H1 (cell line): ENCODE measurements around the gene SPATS2L. TPM values are rescaled to one million over a fixed set of nuclear protein-coding genes. Genes with fewer than 3 reads are reported as not detected.

Source experiments
- CTCF ChIA-PET: fragments of 300-600 bp; sonication (Branson Sonifier 250); formaldehyde crosslinking; loops from one replicate; lab custom pipeline; 2021; ENCODE audit not compliant: partially characterized antibody; lab: Charles Lee
- POLR2A ChIA-PET: fragments of 300-600 bp; sonication (Branson Sonifier 250); formaldehyde crosslinking; loops from one replicate; lab custom pipeline; 2021; ENCODE audit warnings: inconsistent platforms; ENCODE audit not compliant: partially characterized antibody; lab: Charles Lee
- DNase-seq, 2 experiments: peaks; one replicate each; pipeline versions ENCODE4 v3.0.0 to v3.0.0-alpha.2; 2010 to 2022; ENCODE audit warnings: low spot score in 2 of 2, low read depth in 1 of 2, mixed read lengths in 1 of 2
- FAIRE-seq: peaks from 2 replicates; lab custom pipeline; 2011; peaks lifted over from hg19 to GRCh38; lab: Jason Lieb, UNC
- H2AFZ ChIP-seq: 2 replicates; pipeline ENCODE4 v1.8.1; 2012; ENCODE audit warnings: low read length, inconsistent platforms
- H2AK5ac ChIP-seq: 2 replicates; pipeline ENCODE4 v1.6.1; 2013; ENCODE audit warnings: low read depth, low read length
- H2BK120ac ChIP-seq: replicated peaks from 2 replicates; pipeline ENCODE3; 2013; ENCODE audit warnings: low read depth, low read length, inconsistent platforms
- H2BK12ac ChIP-seq: 2 replicates; pipeline ENCODE4 v1.6.1; 2013; ENCODE audit warnings: low read depth, low read length
- H2BK15ac ChIP-seq: 2 replicates; pipeline ENCODE4 v1.6.1; 2013; ENCODE audit warnings: low read length
- H2BK20ac ChIP-seq: 2 replicates; pipeline ENCODE4 v1.6.1; 2013; ENCODE audit warnings: low read length
- H2BK5ac ChIP-seq: 2 replicates; pipeline ENCODE4 v1.6.1; 2013; ENCODE audit warnings: low read depth, low read length
- H3K14ac ChIP-seq: 2 replicates; pipeline ENCODE4 v1.6.1; 2013; ENCODE audit warnings: inconsistent platforms; ENCODE audit not compliant: insufficient read length
- H3K18ac ChIP-seq: 2 replicates; pipeline ENCODE4 v1.6.1; 2013; ENCODE audit warnings: low read length; ENCODE audit errors: extremely low read depth
- H3K23ac ChIP-seq: 2 replicates; pipeline ENCODE4 v1.6.1; 2013; ENCODE audit warnings: inconsistent platforms; ENCODE audit not compliant: insufficient read length
- H3K23me2 ChIP-seq: 2 replicates; pipeline ENCODE4 v1.6.1; 2013; ENCODE audit warnings: low read depth, low read length
- H3K27ac ChIP-seq: 2 replicates; pipeline ENCODE4 v1.6.1; 2011; ENCODE audit warnings: low read depth, low read length, inconsistent platforms
- H3K27me3 ChIP-seq, 4 experiments: replicated peaks in 1 of 4; 1 replicate in 1 of 4; 2 replicates in 3 of 4; pipeline versions ENCODE4 v1.6.1 to v1.8.1; 2011 to 2013; ENCODE audit warnings: low read length in 3 of 4, mild to moderate bottlenecking in 3 of 4, inconsistent platforms in 2 of 4, mixed read lengths in 2 of 4, moderate library complexity in 1 of 4; ENCODE audit not compliant: control insufficient read depth in 3 of 4, insufficient read depth in 3 of 4; ENCODE audit errors: extremely low read depth in 1 of 4
- H3K36me3 ChIP-seq, 4 experiments: 2 replicates each; pipeline versions ENCODE4 v1.6.1 to v1.8.1; 2011 to 2013; ENCODE audit warnings: mild to moderate bottlenecking in 4 of 4, low read length in 3 of 4, moderate library complexity in 2 of 4, control low read depth in 1 of 4, inconsistent platforms in 1 of 4; ENCODE audit not compliant: insufficient read depth in 4 of 4, control insufficient read depth in 2 of 4
- H3K4ac ChIP-seq: replicated peaks from 2 replicates; pipeline ENCODE3; 2013; ENCODE audit warnings: low read length, low read depth, mixed read lengths, inconsistent platforms; ENCODE audit not compliant: insufficient read length
- H3K4me1 ChIP-seq, 4 experiments: replicated peaks in 1 of 4; 1 replicate in 1 of 4; 2 replicates in 3 of 4; pipeline versions ENCODE4 v1.6.1 to v1.8.1; 2011 to 2013; ENCODE audit warnings: low read length in 3 of 4, inconsistent platforms in 2 of 4, mixed read lengths in 1 of 4; ENCODE audit not compliant: insufficient read depth in 4 of 4, control insufficient read depth in 3 of 4
- H3K4me2 ChIP-seq, 2 experiments: 2 replicates each; pipeline versions ENCODE4 v1.6.1 to v1.8.1; 2011 to 2013; ENCODE audit warnings: low read depth in 2 of 2, low read length in 2 of 2, control low read depth in 1 of 2, inconsistent platforms in 1 of 2, mild to moderate bottlenecking in 1 of 2; ENCODE audit not compliant: insufficient read depth in 1 of 2
- H3K4me3 ChIP-seq, 4 experiments: fragments of 200-600, 300-600 bp in 1 of 4; sonication (generic), shearing (Covaris generic), sonication (Bioruptor Twin) in 1 of 4; 2 replicates each; pipeline versions ENCODE4 v1.5.1 to v1.8.1; 2011 to 2016; ENCODE audit warnings: low read length in 4 of 4, low read depth in 3 of 4, control low read depth in 2 of 4, inconsistent platforms in 2 of 4, mild to moderate bottlenecking in 2 of 4, mixed read lengths in 1 of 4, moderate library complexity in 1 of 4; ENCODE audit not compliant: insufficient read depth in 2 of 4; ENCODE audit errors: extremely low read depth in 1 of 4
- H3K56ac ChIP-seq: replicated peaks from 2 replicates; pipeline ENCODE3; 2013; ENCODE audit warnings: low read depth, mild to moderate bottlenecking, mixed read lengths, low read length, inconsistent platforms; ENCODE audit not compliant: insufficient read length
- H3K79me1 ChIP-seq: 2 replicates; pipeline ENCODE4 v1.6.1; 2013; ENCODE audit warnings: low read depth, low read length, control low read depth
- H3K79me2 ChIP-seq, 2 experiments: 2 replicates each; pipeline versions ENCODE4 v1.6.1 to v1.8.1; 2012 to 2013; ENCODE audit warnings: low read length in 2 of 2, mild to moderate bottlenecking in 2 of 2, inconsistent platforms in 1 of 2; ENCODE audit not compliant: insufficient read depth in 2 of 2, control insufficient read depth in 1 of 2
- H3K9ac ChIP-seq, 4 experiments: replicated peaks in 1 of 4; 1 replicate in 1 of 4; 2 replicates in 3 of 4; pipeline versions ENCODE4 v1.6.1 to v1.8.1; 2011 to 2013; ENCODE audit warnings: low read depth in 3 of 4, low read length in 3 of 4, control low read depth in 2 of 4, mild to moderate bottlenecking in 2 of 4, moderate library complexity in 2 of 4, inconsistent platforms in 1 of 4; ENCODE audit errors: extremely low read depth in 1 of 4
- H3K9me3 ChIP-seq, 2 experiments: 2 replicates each; pipeline versions ENCODE4 v1.6.1 to v1.8.1; 2012 to 2013; ENCODE audit warnings: mild to moderate bottlenecking in 2 of 2, moderate library complexity in 2 of 2, control low read depth in 1 of 2, inconsistent platforms in 1 of 2, low read depth in 1 of 2, low read length in 1 of 2, mixed read lengths in 1 of 2; ENCODE audit not compliant: insufficient read depth in 2 of 2
- H4K20me1 ChIP-seq, 2 experiments: replicated peaks in 1 of 2; 2 replicates each; pipeline versions ENCODE3 to v1.8.1; 2011 to 2013; ENCODE audit warnings: inconsistent platforms in 2 of 2, low read length in 2 of 2, mild to moderate bottlenecking in 1 of 2; ENCODE audit not compliant: insufficient read depth in 2 of 2, control insufficient read depth in 1 of 2
- H4K5ac ChIP-seq: 2 replicates; pipeline ENCODE4 v1.6.1; 2013; ENCODE audit warnings: low read length, low read depth, mixed read lengths, inconsistent platforms; ENCODE audit not compliant: insufficient read length
- H4K8ac ChIP-seq: 2 replicates; pipeline ENCODE4 v1.8.0; 2013; ENCODE audit warnings: mild to moderate bottlenecking, moderate library complexity, low read length, inconsistent platforms; ENCODE audit not compliant: insufficient read depth; ENCODE audit errors: extremely low read depth
- H4K91ac ChIP-seq: replicated peaks from 2 replicates; pipeline ENCODE3; 2013; ENCODE audit warnings: low read length, mixed read lengths, inconsistent platforms; ENCODE audit not compliant: insufficient read length
- CBX8 ChIP-seq: fragments of 300-800, 300-1000 bp; sonication (generic); IDR thresholded peaks from 2 replicates; pipeline ENCODE4 v1.7.1; 2016; ENCODE audit warnings: low read depth, low read length, borderline replicate concordance
- CTCF ChIP-seq, 3 experiments: IDR thresholded peaks; 1 replicate in 2 of 3; 2 replicates in 1 of 3; pipeline versions ENCODE4 v1.5.1 to v1.6.1; 2011; ENCODE audit warnings: low read length in 3 of 3, mild to moderate bottlenecking in 3 of 3, inconsistent platforms in 2 of 3, low read depth in 1 of 3, moderate library complexity in 1 of 3; ENCODE audit not compliant: insufficient read depth in 1 of 3; ENCODE audit errors: control extremely low read depth in 1 of 3
- FOSL1 ChIP-seq: IDR thresholded peaks from 2 replicates; pipeline ENCODE4 v1.6.1; 2011; ENCODE audit warnings: mild to moderate bottlenecking, low read depth, low read length, moderate library complexity; ENCODE audit not compliant: insufficient read depth
- HDAC2 ChIP-seq, 2 experiments: fragments of 300-600 bp in 1 of 2; sonication (generic) in 1 of 2; IDR thresholded peaks; 2 replicates each; pipeline ENCODE4 v1.6.1; 2011 to 2012; ENCODE audit warnings: low read depth in 2 of 2, low read length in 2 of 2, mild to moderate bottlenecking in 2 of 2, moderate library complexity in 2 of 2, borderline replicate concordance in 1 of 2, inconsistent platforms in 1 of 2
- JUN ChIP-seq: IDR thresholded peaks from 2 replicates; pipeline ENCODE4 v1.6.1; 2011; ENCODE audit warnings: low read depth, mild to moderate bottlenecking, improper control_type of control experiment, low read length
- RBBP5 ChIP-seq: IDR thresholded peaks from 2 replicates; pipeline ENCODE4 v1.7.1; 2012; ENCODE audit warnings: low read depth, mild to moderate bottlenecking, inconsistent platforms, low read length, moderate library complexity, borderline replicate concordance
- RNF2 ChIP-seq: fragments of 200-900, 300-1000 bp; sonication (generic); IDR thresholded peaks from 2 replicates; pipeline ENCODE4 v1.7.1; 2016; ENCODE audit warnings: borderline replicate concordance, low read depth, mild to moderate bottlenecking, antibody characterized with exemption, low read length; ENCODE audit not compliant: poor library complexity, severe bottlenecking; ENCODE audit errors: missing control alignments
- USF2 ChIP-seq: IDR thresholded peaks from 2 replicates; pipeline ENCODE4 v1.6.1; 2011; ENCODE audit warnings: low read length, improper control_type of control experiment
- WGBS, 2 experiments: shearing (Covaris generic) in 1 of 2; methylation state at CpG; one replicate each; pipeline versions ENCODE4 v1.1.6 to v1.1.7; 2013 to 2015; ENCODE audit warnings: low lambda C conversion rate in 2 of 2, mixed read lengths in 2 of 2, inconsistent platforms in 1 of 2, low coverage in 1 of 2, missing lambda C conversion rate in 1 of 2; ENCODE audit not compliant: insufficient replicate concordance in 2 of 2, insufficient coverage in 1 of 2, insufficient read length in 1 of 2; ENCODE audit errors: extremely low coverage in 1 of 2, missing lambda C conversion rate in 1 of 2; 5-methylcytosine and 5-hydroxymethylcytosine counted together
- polyA plus RNA-seq, 7 experiments: library from polyadenylated mRNA; depleted of rRNA in 3 of 7; stranded (reverse) in 5 of 7; unstranded in 2 of 7; fragments of >200 nt in 5 of 7; fragments of 200-250 nt in 2 of 7; gene quantifications; 1 replicate in 5 of 7; 2 replicates in 1 of 7; 4 replicates in 1 of 7; pipeline versions ENCODE4 v1.2.1 to v1.2.3, GENCODE V29; 2011 to 2013; ENCODE audit warnings: missing spikeins in 2 of 7, mixed read lengths in 2 of 7
- total RNA-seq: library from RNA; stranded (reverse); fragmentation: NEBNext Ultra II Directional; extraction: Animal tissue kit (Norgen Biotek cat#: 25700); gene quantifications from 2 replicates; pipeline ENCODE4 v1.2.1, GENCODE V29; 2021

The SPATS2L gene
- total and polyA plus RNA-seq, 2 of the 8 experiments (the other 6 are each of a cell fraction or from before 2014, with no cell fraction given), result 67.3 to 189 TPM

GRCh38 chr2:200415455-200415854, 109.0 kb downstream of the SPATS2L start:
- ChIA-PET CTCF (interaction anchor here (0.8 to 2.3 kb wide), 4 partner anchors 9 to 435 kb away, joined by 3 to 8 read pairs (median 3); no protein-coding TSS in a partner anchor), POLR2A (no interaction called here)
- Histone ChIP-seq H3K36me3 (peaks cover 0 to 45% (median 23%) of the 10 kb centered on the region in 4 experiments; a peak in 6 of 8 replicates), H2AK5ac (no peak overlapping the region), H3K9ac (no peak overlapping the region), H2BK120ac (no peak overlapping the region), H2AFZ (no peak overlapping the region), H2BK5ac (no peak overlapping the region), H3K23ac (no peak overlapping the region), H3K4me3 (no peak overlapping the region), H3K27ac (no peak overlapping the region), H2BK12ac (no peak overlapping the region), H3K9me3 (no peaks in the 10 kb centered on the region), H3K4me1 (peaks cover 0 to 11% (median 3%) of the 10 kb centered on the region in 4 experiments; a peak in 3 of 7 replicates), H4K8ac (no peak overlapping the region), H3K14ac (no peak overlapping the region), H3K4ac (no peak overlapping the region), H3K4me2 (no peak overlapping the region), H3K23me2 (no peaks in the 10 kb centered on the region), H3K18ac (no peak overlapping the region), H2BK20ac (no peak overlapping the region), H2BK15ac (no peak overlapping the region), H3K79me1 (no peaks in the 10 kb centered on the region; the same call in 1 of the 2 replicates), H4K5ac (no peak overlapping the region), H3K79me2 (0 out of 4 replicates have a peak, but pooled peaks cover 0 to 2% of the 10 kb centered on the region in 2 experiments), H4K20me1 (no peaks in the 10 kb centered on the region), H4K91ac (no peak overlapping the region), H3K27me3 (no peaks in the 10 kb centered on the region), H3K56ac (no peak overlapping the region)
- no peak for TF ChIP-seq JUN
- no peak for TF ChIP-seq RBBP5
- TF ChIP-seq CTCF (IDR thresholded peaks at IDR 0.05; ENCODE audit: control extremely low read depth in 1 of 3, insufficient read depth in 1 of 3, low read depth in 1 of 3, low read length in 3 of 3), result no peak
- TF ChIP-seq USF2, result no peak
- TF ChIP-seq HDAC2 (IDR thresholded peaks at IDR 0.05; ENCODE audit: borderline replicate concordance in 1 of 2, low read depth in 2 of 2, low read length in 2 of 2), result no peak
- TF ChIP-seq FOSL1, result no peak
- TF ChIP-seq CBX8, result no peak
- TF ChIP-seq RNF2, result no peak
- WGBS, 2 experiments, result 89% methylated on average over 2 of the region's 2 CpGs; no CpG with 5 or more reads in 1 of the 2 experiments
- no peak for FAIRE-seq
- no peak for DNase-seq
